HG03060 (cell line): ENCODE results near the gene NNT.
"Not testable (repeated sequence)": the region's sequence is repeated elsewhere in the genome, so short reads cannot be mapped to it uniquely, and the experiment has no call there.

Experiments used
- ATAC-seq: cut with Tn5 transposase; IDR thresholded peaks from one replicate; pipeline ENCODE4 v1.9.1; 2021; ENCODE audit warnings: low read depth, moderate number of reproducible peaks; ENCODE audit not compliant: unreplicated experiment

The NNT gene

GRCh38 chr5:43582082-43583005 lies 20.6 kb upstream of the NNT start:
- no peak for ATAC-seq

DNA sequence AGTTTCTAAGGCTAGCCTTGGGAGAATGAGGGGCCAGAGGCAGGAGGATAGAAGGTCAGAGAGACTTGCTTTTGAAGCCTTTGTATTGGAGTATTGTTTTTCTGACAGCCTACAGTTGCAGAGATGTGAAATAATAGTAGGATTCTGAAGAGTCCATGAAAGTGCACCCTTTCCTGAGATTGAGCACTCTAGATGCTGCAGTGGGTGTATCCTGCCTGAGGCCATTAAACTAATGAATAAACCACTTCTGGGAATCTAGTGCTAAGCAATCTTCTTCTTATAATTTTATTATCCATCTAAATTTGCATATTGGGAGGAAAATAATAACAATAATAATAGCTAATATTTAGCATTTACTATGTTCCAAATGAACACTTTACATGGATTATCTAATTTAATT lies 19.3 kb upstream of the NNT start:
- no peak for ATAC-seq

DNA sequence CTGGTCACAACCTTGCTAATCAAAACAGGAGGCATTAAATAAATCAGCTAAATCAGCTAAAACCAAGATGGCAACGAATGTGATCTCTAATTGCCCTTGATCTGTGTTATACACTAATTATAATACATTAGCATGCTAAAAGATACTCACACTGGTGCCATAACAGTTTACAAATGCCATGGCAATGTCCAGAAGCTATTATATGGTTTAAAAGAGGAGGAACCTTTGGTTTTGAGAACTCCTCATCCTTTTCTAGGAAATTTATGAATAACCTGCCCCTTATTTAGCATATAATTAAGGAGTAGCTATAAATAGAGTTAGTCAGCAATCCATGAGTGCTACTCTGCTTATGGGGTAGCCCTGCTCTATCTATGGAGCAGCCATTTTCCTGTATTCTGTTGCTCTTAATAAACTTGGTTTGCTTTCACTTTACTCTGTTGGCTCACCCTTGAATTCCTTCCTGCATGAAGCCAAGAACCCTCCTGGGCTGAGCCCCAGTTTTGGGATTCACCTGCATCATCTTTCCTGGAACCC lies 18.7 kb upstream of the NNT start:
- ATAC-seq: no peak

- ATAC-seq: no peak
These were observed 14.1 kb upstream of the NNT start for GRCh38 chr5:43588842-43589241.

GRCh38 chr5:43589310-43589709 lies 13.7 kb upstream of the NNT start:
- ATAC-seq: no peak

- no peak for ATAC-seq
These were observed 12.3 kb upstream of the NNT start for GRCh38 chr5:43590700-43591099.

GRCh38 chr5:43592363-43592762 lies 10.6 kb upstream of the NNT start:
- peak; percentile 44 for ATAC-seq

GRCh38 chr5:43598927-43599326 lies 4.1 kb upstream of the NNT start:
- not testable (repeated sequence) for ATAC-seq

DNA sequence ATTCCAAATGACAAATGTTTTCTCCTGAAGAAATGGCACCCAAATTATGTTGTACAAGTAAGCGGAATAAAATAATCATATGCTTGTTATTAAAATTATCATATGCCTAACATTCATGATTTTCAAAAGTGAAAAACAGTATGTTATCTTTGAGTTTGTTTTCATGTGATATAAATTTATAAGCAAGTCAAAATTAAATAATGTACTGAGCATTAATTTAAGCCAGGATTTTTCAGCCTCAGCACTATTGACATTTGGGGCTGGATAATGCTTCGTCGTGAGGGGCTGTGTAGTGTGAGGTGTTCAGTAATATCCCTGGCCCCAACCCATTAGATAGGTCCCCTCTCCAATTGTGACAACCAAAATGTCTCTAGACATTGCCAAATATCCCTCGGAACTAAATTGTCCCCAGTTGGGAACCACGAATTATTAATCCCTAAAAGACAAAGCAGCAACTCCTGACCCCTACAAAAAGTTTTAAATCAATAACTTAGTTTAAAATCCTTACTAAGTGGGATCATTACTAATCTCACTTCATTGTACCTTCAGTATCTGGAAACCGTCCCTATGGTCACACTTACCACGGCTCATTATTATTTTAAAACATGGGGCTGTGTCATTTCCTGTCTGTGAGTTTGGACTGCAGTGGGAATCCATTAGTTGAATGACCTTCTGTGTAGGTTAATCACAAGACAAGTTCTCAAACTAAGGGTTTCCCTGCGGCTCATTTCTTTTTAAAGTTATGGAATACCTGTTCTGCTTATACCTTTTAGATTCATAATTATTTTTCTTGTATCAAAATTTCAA lies 1.3 kb upstream of the NNT start:
- peak; percentile 24 for ATAC-seq

- peak; percentile 74 for ATAC-seq
These were observed 601 bp downstream of the NNT start for GRCh38 chr5:43603344-43604217.

- ATAC-seq: no peak
These were observed 1.7 kb downstream of the NNT start for GRCh38 chr5:43604699-43605098.

DNA sequence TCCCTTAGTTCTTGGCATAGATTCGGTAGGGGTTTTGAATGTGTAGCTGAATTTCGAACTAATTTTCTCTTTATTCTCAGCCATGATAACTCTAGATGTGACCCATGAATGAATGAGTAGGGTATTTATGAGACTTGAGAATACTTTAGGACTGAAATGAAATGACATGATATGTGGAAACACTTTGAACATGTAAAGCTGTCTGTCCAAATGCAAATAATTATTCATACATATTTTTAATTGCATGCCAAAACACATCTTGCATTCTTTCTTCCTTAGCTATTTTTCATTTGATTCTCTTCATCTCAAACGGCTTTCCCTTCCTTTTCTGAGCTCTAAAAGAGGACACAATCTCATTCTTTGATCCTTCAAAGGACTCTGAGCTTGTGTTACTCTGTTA lies 3.4 kb downstream of the NNT start:
- no peak for ATAC-seq

DNA sequence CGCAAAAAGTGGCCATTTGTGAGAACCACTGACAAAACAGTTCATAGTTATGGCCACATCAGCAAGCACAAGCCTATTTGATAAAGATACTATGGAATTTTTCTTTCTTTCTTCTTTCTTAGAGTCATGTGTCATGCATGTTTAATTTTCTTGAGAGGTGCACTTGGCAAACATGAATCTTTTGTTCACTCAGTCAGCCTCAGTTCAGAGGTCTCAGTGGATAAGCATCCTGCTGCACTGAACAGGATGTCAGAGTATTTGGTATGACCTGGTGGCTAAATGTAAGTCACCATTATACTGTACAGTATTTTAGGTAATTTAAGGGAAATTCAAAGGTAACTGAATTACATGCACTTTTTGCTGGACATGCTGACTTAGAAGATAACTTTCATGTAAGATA lies 5.4 kb downstream of the NNT start:
- no peak for ATAC-seq

DNA sequence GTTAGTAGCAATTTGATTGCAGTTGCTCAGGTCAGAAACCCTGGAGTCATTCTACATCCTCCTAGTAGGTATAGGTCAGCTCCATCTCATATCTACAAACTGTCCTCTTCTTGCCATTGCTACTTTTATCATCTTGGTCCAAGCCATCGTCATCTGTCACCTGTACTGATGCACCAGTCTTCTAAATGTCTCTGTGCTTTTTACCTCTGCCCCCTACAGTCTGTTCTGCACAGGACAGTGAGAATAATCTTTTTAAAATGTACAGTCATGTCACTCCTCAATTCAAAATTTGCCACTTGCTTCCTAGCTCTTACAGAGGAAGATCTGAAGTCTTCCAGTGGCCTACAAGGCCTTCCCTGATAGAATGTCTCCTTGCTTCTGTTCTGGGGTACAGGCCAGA lies 6.8 kb downstream of the NNT start:
- ATAC-seq: no peak

DNA sequence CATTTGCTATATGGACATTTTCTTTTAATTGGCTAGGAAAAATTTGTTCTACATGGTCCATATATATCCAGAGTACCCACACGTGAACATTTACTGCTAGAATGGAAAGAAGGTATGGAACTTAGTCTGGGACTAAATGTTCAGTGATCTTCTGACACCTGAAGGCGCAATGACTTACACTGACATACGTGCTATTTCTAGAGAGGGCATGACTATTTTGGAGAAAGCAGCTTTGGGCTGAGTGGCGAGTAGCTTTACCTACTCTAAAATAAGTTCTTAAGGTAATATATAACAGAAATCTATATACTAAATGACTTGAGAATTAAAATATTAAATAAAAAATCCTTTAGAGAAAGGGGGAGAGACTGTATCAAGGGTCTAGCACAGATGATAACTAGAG lies 10.4 kb downstream of the NNT start:
- ATAC-seq: no peak

GRCh38 chr5:43615445-43616184 lies 12.6 kb downstream of the NNT start:
- no peak for ATAC-seq

- ATAC-seq: no peak
These were observed 13.6 kb downstream of the NNT start for GRCh38 chr5:43616535-43616934.

- ATAC-seq: no peak
These were observed 16.4 kb downstream of the NNT start for GRCh38 chr5:43619380-43619779.

GRCh38 chr5:43619911-43620310 lies 16.9 kb downstream of the NNT start:
- ATAC-seq: no peak
